Stomach smooth muscle (tissue), 2 donors: ENCODE measurements around the gene UBTD2.
A peak's percentile ranks its signal among the peaks of the same experiment; 100 is the strongest.
"Not testable (repeated sequence)": the region's sequence is repeated elsewhere in the genome, so short reads cannot be mapped to it uniquely, and the experiment has no call there.

Source experiments
- H3K27ac ChIP-seq: one replicate; pipeline ENCODE4 v1.7.0; 2013; ENCODE audit warnings: mild to moderate bottlenecking, low read length, inconsistent platforms
- H3K27me3 ChIP-seq, 2 donors: one replicate each; pipeline ENCODE4 v1.7.0; 2013; ENCODE audit warnings: low read length in 2 of 2; ENCODE audit not compliant: insufficient read depth in 2 of 2, control insufficient read depth in 1 of 2
- H3K36me3 ChIP-seq, 2 donors: one replicate each; pipeline ENCODE4 v1.7.0; 2013; ENCODE audit warnings: low read length in 2 of 2; ENCODE audit not compliant: control insufficient read depth in 2 of 2, insufficient read depth in 2 of 2
- H3K4me1 ChIP-seq: one replicate; pipeline ENCODE4 v1.7.0; 2013; ENCODE audit warnings: low read length; ENCODE audit not compliant: control insufficient read depth, insufficient read depth
- H3K4me3 ChIP-seq, 2 donors: one replicate each; pipeline ENCODE4 v1.7.0; 2013; ENCODE audit warnings: low read length in 2 of 2
- H3K9ac ChIP-seq, 2 donors: one replicate each; pipeline ENCODE4 v1.7.0; 2013; ENCODE audit warnings: low read length in 2 of 2, mild to moderate bottlenecking in 1 of 2
- H3K9me3 ChIP-seq, 2 donors: one replicate each; pipeline ENCODE4 v1.7.0; 2013; ENCODE audit warnings: low read length in 2 of 2; ENCODE audit not compliant: control insufficient read depth in 2 of 2
- donor health status: healthy.
- donor health status: Pancreatic carcinoma.

UBTD2 gene

DNA sequence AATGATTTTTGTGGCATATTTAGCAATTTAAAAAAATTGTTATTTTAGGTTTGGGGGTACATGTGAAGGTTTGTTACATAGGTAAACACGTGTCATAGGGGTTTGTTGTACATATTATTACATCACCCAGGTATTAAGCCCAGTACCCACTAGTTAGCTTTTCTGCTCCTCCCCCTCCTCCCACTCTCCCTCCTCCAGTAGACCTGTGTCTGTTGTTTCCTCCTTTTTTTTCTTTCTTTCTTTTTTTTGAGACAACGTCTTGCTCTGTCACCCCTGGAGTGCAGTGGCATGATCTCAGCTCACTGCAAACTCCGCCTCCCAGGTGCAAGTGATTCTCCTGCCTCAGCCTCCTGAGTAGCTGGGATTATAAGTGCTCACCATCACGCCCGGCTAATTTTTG, 8.3 kb upstream of the UBTD2 start:
- H3K36me3 ChIP-seq, H3K27me3 ChIP-seq, H3K4me1 ChIP-seq, H3K27ac ChIP-seq, H3K9ac ChIP-seq, H3K4me3 ChIP-seq, H3K9me3 ChIP-seq: not testable (repeated sequence)

DNA sequence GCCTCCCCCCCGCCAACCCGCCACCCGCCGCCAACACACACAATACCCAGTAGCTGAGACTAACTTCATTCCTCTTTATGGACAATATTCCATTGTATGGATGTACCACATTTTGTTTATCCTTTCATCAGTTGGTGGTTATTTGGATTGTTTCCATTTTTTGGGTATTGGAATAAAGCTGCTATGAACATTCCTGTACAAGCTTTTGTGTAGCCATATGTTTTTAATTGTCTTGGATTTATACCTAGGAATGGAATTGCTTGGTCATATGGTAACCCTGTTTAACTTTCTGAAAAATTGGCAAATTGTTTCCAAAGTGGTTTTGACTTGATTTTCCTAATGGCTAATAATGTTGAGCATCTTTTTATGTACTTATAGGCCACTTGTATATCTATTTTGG, 4.9 kb upstream of the UBTD2 start:
- Histone ChIP-seq H3K27ac (no peak overlapping the region), H3K9me3 (no peaks in the 10 kb centered on the region), H3K4me1 (peaks cover 7% of the 10 kb centered on the region)

DNA sequence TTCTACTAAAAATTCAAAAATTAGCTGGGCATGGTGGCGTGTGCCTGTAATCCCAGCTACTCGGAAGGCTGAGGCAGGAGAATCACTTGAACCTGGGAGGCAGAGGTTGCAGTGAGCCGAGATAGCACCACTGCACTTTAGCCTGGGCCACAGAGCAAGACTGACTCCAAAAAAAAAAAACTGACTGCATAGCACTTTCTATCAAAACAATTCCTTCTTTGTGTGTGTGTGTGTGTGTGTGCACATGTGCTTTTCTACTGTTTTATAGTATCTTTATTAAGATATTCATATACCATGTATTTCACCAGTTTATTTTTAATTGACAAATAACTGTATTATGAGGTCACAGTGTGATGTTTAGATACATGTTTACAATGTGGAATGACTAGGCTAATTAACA, 3.6 kb upstream of the UBTD2 start:
- not testable (repeated sequence) for H3K9ac ChIP-seq, H3K27ac ChIP-seq, H3K9me3 ChIP-seq, H3K4me1 ChIP-seq, H3K4me3 ChIP-seq, H3K36me3 ChIP-seq, H3K27me3 ChIP-seq

More for the DNA sequence above, 4.9 kb upstream of the UBTD2 start:
- no peaks in the 10 kb centered on the region for H3K27me3 ChIP-seq
- no peak overlapping the region for H3K9ac ChIP-seq
- no peak overlapping the region for H3K4me3 ChIP-seq
- no peaks in the 10 kb centered on the region for H3K36me3 ChIP-seq

DNA sequence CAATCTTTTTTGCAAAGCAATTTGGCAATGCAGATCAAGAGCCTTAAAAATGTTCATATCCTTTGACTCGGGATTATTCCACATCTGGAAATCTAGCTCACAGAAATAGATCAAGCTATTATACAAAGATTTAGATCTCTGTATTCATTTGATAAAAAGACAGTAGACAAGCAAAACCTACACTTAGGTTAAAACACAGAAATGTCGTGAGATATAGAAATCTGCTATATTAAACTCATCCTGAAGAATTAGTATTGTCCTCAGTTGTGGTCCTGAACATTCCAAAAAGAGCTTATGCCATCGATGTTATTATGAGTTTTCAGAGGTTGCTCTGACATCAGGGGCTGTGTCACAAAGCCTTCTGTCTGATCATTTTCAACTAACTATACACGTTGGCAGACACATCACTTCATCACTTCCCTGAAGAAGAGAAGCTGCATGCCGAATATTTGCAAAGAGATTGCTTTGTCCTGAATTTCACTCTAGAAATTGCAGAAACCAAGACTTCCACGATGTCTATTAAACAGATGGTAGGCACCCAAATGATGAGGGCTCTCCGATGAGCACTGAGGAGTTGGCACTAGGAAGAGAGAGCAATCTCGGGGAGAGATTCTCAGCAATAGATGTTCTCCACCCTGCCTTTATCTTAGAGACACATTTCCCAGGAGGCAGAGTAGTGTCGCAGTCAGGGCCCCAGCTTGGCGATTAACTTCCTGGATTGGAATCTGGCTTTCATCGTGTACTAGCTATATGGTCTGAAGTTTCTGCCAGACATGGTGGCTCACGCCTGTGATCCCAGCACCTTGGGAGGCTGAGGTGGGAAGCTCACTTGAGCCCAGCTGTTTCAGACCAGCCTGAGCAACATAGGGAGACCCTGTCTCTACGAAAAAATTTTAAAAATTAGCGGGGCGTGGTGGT, 1.9 kb upstream of the UBTD2 start:
- Histone ChIP-seq H3K27me3 (no peaks in the 10 kb centered on the region), H3K27ac (no peak overlapping the region), H3K4me1 (peaks cover 5% of the 10 kb centered on the region), H3K9ac (no peak overlapping the region), H3K9me3 (no peaks in the 10 kb centered on the region), H3K36me3 (no peaks in the 10 kb centered on the region), H3K4me3 (peak overlapping the region in 1 of 2 donors; percentile 81)

DNA sequence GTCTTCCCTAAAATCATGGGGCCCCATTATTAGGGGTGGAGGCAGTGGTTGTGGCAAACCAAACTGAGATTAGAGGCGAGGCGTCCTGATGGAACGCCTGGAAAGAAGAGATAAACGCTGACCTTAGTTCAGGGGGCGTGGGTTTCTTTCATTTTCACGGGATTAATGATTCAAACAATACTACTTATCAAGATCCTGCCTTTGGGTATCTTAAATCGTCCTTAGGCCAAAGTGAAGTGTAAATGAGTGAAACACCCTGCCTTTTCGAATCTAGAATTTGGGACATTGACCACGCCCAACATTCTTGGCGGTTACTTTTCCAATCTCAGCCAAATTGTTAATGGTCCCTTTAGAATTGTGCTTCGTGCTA, 1.0 kb upstream of the UBTD2 start:
- H3K4me3 ChIP-seq, result peak overlapping the region; percentile 80 to 81
- no peaks in the 10 kb centered on the region for H3K9me3 ChIP-seq
- peak overlapping the region; percentile 82 to 84 for H3K9ac ChIP-seq
- no peaks in the 10 kb centered on the region for H3K27me3 ChIP-seq
- no peaks in the 10 kb centered on the region for H3K36me3 ChIP-seq
- H3K4me1 ChIP-seq, result peaks cover 5% of the 10 kb centered on the region
- peak overlapping the region; percentile 81 for H3K27ac ChIP-seq

DNA sequence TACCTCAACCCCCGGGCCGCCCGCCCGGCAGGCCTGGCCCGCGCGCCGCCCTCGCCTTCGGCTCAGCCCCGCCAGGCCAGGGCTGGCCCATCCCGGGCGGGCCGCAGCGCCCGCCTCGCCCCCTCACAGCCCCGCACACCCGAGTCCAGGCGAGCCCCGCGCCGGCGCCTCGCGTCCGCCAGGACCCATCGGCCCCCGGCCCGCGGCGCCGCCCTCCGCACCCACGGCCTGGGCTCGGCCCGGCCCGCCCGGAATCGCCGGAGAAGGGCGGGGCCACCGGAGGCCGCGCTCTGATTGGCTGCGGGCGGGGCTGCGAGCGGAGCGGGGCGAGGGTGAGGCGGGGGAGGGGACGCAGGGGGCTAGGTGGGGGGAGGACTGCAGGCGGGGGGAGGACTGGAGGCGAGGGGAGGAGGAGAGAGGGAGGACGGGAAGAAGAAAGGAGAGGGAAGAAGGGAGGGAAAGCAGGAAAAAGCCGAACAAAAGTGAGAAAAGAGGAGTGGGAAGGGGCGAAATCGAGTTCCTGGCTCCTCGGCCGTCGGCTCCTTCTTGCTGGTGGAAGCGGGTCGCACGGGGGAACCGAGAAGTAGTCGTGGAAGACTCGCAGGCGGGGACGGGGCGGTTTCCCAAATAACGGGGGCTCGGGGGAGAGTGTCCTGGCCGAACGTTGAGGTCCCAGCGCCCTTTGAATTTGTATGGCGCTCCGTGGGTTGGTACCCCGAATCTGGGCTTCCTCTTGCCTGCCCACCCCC, 472 bp upstream of the UBTD2 start:
- H3K9ac ChIP-seq, result peak overlapping the region; percentile 82 to 84
- peak overlapping the region; percentile 81 for H3K27ac ChIP-seq
- H3K36me3 ChIP-seq, result no peaks in the 10 kb centered on the region

DNA sequence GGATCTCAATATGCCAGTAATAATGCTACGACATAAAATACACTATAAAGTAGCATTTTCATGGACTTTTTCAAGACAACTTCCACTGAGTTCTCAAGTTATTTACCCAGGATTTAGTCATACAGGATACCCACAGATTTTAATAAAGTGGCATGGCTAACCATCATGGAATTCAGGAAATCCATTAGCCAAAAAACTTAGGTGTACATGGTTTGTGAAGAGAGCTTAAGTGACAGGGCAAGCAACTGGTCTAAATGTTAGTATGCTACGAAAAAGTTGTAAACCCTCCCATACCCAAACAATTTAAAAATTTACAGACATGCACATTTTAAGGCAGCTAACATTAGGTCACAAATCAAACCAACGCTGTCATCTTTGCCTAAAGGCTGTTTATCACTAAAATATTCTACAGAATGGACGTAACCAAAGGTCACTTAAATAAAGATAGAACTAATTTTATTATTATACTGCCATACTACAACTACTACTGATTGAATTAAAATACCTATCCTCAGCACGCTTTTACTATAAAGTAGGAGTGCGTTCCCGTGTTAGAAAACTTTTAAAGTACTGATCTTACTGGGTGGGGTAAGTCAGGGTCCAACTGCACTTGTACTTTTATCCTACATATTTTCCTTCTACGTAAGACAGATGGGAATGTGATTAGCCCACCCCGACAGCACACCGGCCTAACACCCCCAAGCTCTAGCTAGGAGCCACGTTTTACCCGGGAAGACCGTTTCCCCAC, 1.1 kb downstream of the UBTD2 start:
- H3K27me3 ChIP-seq, result no peaks in the 10 kb centered on the region
- peaks cover 5% of the 10 kb centered on the region for H3K4me1 ChIP-seq
- H3K27ac ChIP-seq, result peak overlapping the region; percentile 70
- no peaks in the 10 kb centered on the region for H3K36me3 ChIP-seq
- no peaks in the 10 kb centered on the region for H3K9me3 ChIP-seq
- H3K9ac ChIP-seq, result peak overlapping the region; percentile 71 to 75
- H3K4me3 ChIP-seq, result peak overlapping the region; percentile 83 to 85

More for the DNA sequence above, 472 bp upstream of the UBTD2 start:
- Histone ChIP-seq H3K4me3 (peak overlapping the region; percentile 80 to 85), H3K4me1 (peaks cover 5% of the 10 kb centered on the region), H3K9me3 (no peaks in the 10 kb centered on the region), H3K27me3 (no peaks in the 10 kb centered on the region)

DNA sequence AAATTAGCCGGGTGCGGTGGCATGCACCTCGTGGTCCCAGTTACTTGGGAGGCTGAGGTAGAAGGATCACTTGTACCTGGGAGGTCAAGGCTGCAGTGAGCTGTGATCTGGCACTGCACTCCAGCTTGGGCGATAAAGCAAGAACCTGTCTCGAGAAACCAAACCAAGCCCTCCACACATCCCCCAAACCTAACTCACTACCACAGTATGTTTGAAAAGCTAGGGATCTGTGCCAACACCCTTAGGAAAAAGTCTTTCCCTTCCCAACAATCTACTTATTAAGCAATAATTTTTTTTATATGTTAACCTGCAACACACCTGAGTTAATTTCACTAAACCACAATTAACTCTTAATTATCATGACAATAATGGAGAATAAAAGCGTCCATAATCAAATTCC, 2.2 kb downstream of the UBTD2 start:
- Histone ChIP-seq H3K36me3 (no peaks in the 10 kb centered on the region), H3K27ac (no peak overlapping the region), H3K9ac (peak overlapping the region in 1 of 2 donors; percentile 75), H3K4me1 (peaks cover 5% of the 10 kb centered on the region), H3K9me3 (no peaks in the 10 kb centered on the region), H3K4me3 (no peak overlapping the region), H3K27me3 (no peaks in the 10 kb centered on the region)

DNA sequence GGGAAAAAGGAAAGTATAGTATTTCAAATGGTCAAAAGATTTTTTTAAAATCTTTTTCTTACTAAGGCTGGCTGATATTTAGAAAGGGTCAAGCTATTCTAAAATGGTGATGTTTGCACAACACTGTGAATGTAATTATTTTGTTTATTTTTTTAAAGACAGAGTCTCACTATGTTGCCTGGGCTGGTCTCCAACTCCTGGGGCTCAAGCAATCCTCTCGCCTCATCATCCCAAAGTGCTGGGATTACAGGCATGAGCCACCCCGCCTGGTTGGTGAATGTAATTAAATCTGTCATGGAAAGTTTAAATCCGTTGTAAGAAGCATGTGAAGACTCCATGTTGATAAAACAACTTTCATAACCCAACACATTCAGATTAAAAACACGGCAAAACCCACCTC, 2.6 kb downstream of the UBTD2 start:
- Histone ChIP-seq H3K27ac (no peak overlapping the region), H3K9ac (no peak overlapping the region), H3K27me3 (no peaks in the 10 kb centered on the region), H3K4me1 (peaks cover 5% of the 10 kb centered on the region), H3K4me3 (no peak overlapping the region), H3K9me3 (no peaks in the 10 kb centered on the region), H3K36me3 (no peaks in the 10 kb centered on the region)

DNA sequence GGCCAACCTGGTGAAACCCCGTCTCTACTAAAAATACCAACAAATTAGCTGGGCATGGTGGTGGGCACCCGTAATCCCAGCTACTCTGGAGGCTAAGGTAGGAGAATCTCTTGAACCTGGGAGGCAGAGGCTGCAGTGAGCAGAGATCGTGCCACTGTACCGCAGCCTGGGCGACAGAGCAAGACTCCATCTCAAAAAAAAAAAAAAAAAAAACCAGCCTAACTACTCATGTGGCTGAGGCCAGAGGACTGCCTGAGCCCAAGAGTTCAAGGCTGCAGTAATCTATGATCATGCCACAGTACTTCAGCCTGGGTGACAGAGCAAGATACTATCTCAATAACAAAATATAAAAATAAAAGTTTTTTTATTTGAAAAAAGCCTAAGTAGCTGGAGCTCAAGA, 3.2 kb downstream of the UBTD2 start:
- no peak overlapping the region for H3K4me3 ChIP-seq
- H3K9me3 ChIP-seq, result no peaks in the 10 kb centered on the region
- H3K9ac ChIP-seq, result no peak overlapping the region
- H3K4me1 ChIP-seq, result peaks cover 5% of the 10 kb centered on the region
- no peak overlapping the region for H3K27ac ChIP-seq
- H3K36me3 ChIP-seq, result no peaks in the 10 kb centered on the region
- no peaks in the 10 kb centered on the region for H3K27me3 ChIP-seq
